Measurements from ENCODE around the gene NHLRC1.
"Not testable (repeated sequence)": the region's sequence is repeated elsewhere in the genome, so short reads cannot be mapped to it uniquely, and the experiment has no call there.

NHLRC1 gene

GRCh38 chr6:18122128-18123093 lies at the start of gene NHLRC1:
Gene NHLRC1, minus strand, starts transcription at chr6:18122677. Its CDS starts 71 bp downstream, at chr6:18122606.
- peak; percentile 26 to 59 (median 49) for DNase-seq

- no peak for DNase-seq
Observed at GRCh38 chr6:18171871-18172270, 49.4 kb upstream of the NHLRC1 start.

GRCh38 chr6:18168264-18168663 lies 45.8 kb upstream of the NHLRC1 start:
- no peak for DNase-seq

- DNase-seq: no peak
Observed at GRCh38 chr6:18166312-18167036, 44.0 kb upstream of the NHLRC1 start.

GRCh38 chr6:18165751-18166150 lies 43.3 kb upstream of the NHLRC1 start:
- DNase-seq: no peak

- no peak for DNase-seq
Observed at GRCh38 chr6:18162401-18162800, 39.9 kb upstream of the NHLRC1 start.

- no peak for DNase-seq
Observed at GRCh38 chr6:18161431-18161830, 39.0 kb upstream of the NHLRC1 start.

GRCh38 chr6:18160911-18161310 lies 38.4 kb upstream of the NHLRC1 start:
- DNase-seq: no peak

GRCh38 chr6:18155864-18156421 lies 33.5 kb upstream of the NHLRC1 start:
- peak in 3 of 6 experiments; percentile 35 to 62 (median 62) for DNase-seq

- peak; percentile 97 to 99 (median 98) for DNase-seq
Observed at GRCh38 chr6:18155150-18155863, 32.8 kb upstream of the NHLRC1 start, which contains the start of gene KDM1B. Gene KDM1B, plus strand, starts transcription at chr6:18155422. Its CDS starts 4,474 bp downstream, at chr6:18159896.

- DNase-seq: no peak
Observed at GRCh38 chr6:18154507-18155149, 32.2 kb upstream of the NHLRC1 start, which contains the start of gene TPMT. Gene TPMT, minus strand, starts transcription at chr6:18155077. Its CDS starts 5,950 bp downstream, at chr6:18149127.

- DNase-seq: no peak
Observed at GRCh38 chr6:18153311-18153703, 30.8 kb upstream of the NHLRC1 start.

GRCh38 chr6:18151801-18152200 lies 29.3 kb upstream of the NHLRC1 start:
- DNase-seq: no peak

GRCh38 chr6:18151391-18151790 lies 28.9 kb upstream of the NHLRC1 start:
- DNase-seq: not testable (repeated sequence)

- no peak for DNase-seq
Observed at GRCh38 chr6:18148304-18149025, 26.0 kb upstream of the NHLRC1 start.

GRCh38 chr6:18147616-18148015 lies 25.1 kb upstream of the NHLRC1 start:
- DNase-seq: no peak

GRCh38 chr6:18147160-18147559 lies 24.7 kb upstream of the NHLRC1 start:
- no peak for DNase-seq

- no peak for DNase-seq
Observed at GRCh38 chr6:18142591-18142861, 20.0 kb upstream of the NHLRC1 start.

GRCh38 chr6:18141805-18142590 lies 19.5 kb upstream of the NHLRC1 start:
- DNase-seq: no peak

- no peak for DNase-seq
Observed at GRCh38 chr6:18139935-18140621, 17.6 kb upstream of the NHLRC1 start.

All from stimulated activated naive CD4-positive, alpha-beta T cell (primary cell).